Measurements from ENCODE around the gene ABI3BP.

DNA sequence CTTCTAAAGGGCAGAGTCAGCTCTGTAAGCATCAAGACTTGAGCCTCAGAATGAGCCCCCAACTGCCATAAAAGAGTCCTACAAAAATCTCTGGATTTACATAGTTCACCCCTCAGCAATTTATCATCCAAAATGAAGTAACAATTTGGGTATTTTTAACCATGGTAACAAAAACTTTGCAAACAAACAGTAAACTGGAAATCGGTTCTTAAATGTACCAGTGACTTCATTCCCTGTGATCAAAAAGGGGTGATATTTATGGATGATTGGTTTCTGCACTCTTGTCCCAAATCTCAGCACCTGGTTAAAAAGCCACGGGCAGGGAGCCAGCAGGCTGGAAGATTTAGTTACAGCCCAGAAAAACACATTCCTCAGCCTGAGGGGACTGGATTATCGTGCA is 210.3 kb downstream of the ABI3BP start:
- TF ChIP-seq CTCF (IDR thresholded peaks at IDR 0.05 in 2 of 3, conservative IDR thresholded peaks at IDR 0.05 in 1 of 3; ENCODE audit: borderline replicate concordance in 1 of 3, insufficient read depth in 1 of 3, low read depth in 2 of 3, low read length in 2 of 3) (no peak), POLR2A (IDR thresholded peaks at IDR 0.05; ENCODE audit: borderline replicate concordance, extremely low read depth, insufficient read depth, insufficient read length) (no peak), JUND (IDR thresholded peaks at IDR 0.05) (no peak), ZNF274 (IDR thresholded peaks at IDR 0.05; ENCODE audit: low read depth, low read length) (no peak), RAD21 (IDR thresholded peaks at IDR 0.05; ENCODE audit: low read depth) (no peak), POLR2AphosphoS5 (IDR thresholded peaks at IDR 0.05; ENCODE audit: low read depth, low read length) (no peak), SRF (IDR thresholded peaks at IDR 0.05; ENCODE audit: low read depth) (no peak), ZFX (IDR thresholded peaks at IDR 0.05) (no peak)
- TF ChIP-seq, protein P1, sequence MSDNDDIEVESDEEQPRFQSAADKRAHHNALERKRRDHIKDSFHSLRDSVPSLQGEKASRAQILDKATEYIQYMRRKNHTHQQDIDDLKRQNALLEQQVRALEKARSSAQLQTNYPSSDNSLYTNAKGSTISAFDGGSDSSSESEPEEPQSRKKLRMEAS (IDR thresholded peaks at IDR 0.05), result no peak
